GM21526 (cell line): ENCODE measurements around the gene MYO3B.

ENCODE experiments used
- ATAC-seq: cut with Tn5 transposase; IDR thresholded peaks from one replicate; pipeline ENCODE4 v1.9.1; 2021; ENCODE audit warnings: moderate library complexity; ENCODE audit not compliant: unreplicated experiment, low FRiP score

MYO3B gene

DNA sequence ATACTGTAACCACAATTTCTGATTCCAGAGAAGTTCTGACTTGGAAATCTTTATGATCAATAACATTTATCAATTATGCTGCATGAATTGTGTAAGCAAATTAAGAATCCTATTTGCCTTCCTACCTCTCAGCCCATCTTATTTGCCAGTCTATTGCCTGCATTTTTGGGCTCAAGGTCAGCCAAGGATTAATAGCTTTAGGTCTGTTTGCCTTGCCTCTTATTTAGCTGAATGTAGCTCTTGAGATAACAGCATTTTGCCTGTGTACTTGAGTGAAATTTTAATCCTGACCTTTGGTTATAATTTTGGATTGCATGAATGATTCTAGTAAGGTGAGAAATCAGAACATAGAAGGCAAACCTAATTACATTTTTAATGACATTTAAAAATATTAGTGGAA, 51.2 kb downstream of the MYO3B start:
- no peak for ATAC-seq

DNA sequence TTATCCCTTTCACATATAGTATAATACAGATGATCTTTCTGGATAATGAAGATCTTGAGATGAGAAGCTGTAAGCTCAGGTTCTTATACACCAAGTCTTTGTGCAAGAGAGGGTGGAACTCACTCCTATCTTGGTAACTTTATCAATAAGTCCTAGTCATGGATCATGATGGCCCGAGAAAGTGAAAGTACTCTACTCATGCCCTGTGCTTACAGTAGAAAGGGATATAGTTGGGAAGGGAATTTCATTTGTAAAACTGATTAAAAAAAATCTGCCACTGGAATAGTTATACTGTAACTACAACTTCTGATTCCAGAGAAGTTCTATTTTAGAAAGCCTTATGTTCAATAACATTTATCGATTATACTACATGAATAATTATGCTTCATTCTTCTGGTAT, 51.8 kb downstream of the MYO3B start:
- no peak for ATAC-seq

DNA sequence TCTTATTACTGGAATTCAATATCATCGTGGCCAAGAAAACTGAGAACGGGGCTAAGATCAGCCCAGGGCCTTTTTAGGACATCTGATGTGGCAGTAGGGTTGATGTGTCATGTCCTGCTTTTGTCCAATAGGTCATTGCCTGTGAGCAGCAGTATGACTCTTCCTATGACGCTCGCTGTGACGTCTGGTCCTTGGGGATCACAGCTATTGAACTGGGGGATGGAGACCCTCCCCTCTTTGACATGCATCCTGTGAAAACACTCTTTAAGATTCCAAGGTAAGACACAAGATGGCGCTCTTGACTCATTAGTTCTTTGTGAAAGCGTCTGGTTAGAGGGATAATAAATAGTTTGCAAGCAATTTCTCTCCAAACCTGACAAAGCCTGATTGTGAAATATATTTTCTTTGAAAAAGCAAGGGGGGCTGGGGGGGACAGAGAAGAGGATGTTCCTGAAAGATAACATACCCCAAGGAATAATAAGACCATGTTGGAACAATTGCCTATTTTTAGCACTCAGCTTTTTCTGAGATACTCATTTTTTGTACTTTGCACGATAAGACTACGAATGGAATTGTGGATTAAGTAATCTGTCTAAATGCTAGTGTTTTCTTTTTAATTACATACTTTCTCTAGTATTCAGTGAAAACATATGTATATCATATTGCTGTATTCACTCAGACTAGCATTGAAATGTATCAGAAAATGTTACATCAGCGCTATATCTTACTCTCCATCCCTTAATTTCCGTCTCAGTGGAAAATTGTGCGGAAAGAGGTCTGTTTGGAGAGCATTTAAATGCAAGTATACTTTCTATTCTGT, 58.1 kb downstream of the MYO3B start:
- no peak for ATAC-seq

DNA sequence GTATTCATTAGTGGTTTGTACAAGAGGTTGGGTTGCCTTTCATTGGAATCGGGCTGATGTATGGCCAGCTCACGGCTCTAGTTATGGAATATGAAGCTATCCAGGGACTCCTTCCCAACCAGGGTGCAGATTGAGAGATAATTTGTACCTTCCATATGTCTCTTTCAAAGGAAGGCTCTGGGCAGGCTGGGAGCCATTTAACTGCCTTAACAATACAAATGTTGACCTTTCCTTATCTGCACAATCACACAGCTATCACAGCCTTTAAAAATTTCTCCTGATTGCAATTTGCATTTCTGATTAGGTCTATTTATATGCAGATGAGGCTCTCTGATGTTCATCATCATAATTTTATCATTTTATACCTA, 58.7 kb downstream of the MYO3B start:
- ATAC-seq, result no peak

DNA sequence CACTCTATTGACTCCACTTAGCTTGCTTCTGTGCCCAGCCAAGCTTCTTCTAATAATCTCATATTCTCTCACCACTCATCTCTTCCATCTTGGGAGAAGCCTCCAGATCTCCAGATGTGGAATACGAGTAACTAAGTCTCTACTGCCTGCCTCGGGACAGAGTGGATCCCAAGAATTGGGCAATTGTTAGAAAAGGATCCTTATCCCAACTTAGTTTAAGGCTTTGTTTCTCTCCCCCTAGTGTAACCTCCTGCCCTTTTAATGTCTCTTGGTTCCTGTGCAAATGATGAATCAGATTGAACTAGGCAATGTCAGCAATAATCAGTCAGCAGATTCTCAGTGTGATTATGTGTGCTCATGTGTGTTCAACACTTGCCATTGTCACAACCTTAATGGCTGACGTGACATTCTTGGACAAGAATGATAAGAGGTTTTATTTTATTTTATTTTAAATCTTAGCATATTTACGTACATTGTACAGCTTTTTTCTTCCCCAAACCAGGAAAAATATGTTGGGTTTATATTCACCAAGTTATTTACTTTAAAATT, 59.7 kb downstream of the MYO3B start:
- no peak for ATAC-seq

DNA sequence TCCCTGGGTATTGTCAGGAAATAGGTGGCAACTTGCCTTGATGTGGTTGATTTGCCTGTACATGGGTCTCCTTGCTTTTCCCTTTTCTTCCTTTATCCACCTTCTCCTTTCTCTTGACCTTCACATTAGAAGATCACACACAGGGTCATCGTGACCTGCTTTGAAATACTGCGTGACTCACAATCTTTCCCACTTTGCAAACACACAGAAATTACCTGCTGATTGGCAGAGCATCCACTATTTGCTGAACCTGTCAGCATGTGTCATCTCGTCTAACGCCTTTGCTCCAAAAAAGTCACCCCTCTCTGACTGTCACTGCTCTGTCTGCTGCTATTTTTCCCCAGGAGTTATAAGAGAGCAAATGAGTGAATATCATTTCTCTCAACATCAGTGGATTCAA, 60.8 kb downstream of the MYO3B start:
- no peak for ATAC-seq

DNA sequence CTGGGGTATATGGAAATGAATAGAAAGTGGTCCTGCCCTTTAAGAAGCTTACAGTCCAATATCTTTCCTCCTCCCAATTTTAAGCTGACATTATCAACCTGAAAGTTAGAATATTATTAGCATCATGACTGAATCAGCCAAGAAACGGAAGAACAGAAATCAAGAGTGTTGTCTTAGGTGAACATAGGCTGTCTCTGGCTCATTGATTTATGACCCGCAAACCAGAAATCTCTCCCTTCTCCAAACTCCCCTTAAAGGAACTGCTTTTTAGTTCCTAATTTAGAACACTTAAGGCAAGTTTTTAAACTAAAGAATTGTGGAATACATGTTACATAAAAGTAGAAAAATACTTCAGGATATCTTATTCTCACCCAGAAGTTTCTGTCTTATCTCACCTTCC, 62.7 kb downstream of the MYO3B start:
- ATAC-seq, result no peak

DNA sequence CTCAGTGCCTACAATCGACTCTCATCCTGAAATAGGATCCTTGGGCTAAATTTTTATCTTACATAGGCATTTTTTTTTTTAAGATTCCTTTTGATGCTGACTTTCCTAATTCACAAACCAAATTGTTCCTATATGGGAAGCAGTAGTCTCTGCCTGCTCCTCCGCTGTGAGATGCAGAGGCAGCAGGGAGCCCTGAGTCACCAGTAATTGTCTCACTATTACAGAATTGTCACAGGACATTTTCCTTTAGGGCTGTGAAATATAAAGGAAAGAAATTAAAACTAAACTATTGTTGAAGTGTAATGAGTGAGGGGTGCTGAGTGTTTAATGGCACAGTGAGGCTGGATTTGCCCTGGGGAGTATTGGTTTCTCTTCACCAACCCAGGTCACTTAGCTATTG, 63.8 kb downstream of the MYO3B start:
- no peak for ATAC-seq

DNA sequence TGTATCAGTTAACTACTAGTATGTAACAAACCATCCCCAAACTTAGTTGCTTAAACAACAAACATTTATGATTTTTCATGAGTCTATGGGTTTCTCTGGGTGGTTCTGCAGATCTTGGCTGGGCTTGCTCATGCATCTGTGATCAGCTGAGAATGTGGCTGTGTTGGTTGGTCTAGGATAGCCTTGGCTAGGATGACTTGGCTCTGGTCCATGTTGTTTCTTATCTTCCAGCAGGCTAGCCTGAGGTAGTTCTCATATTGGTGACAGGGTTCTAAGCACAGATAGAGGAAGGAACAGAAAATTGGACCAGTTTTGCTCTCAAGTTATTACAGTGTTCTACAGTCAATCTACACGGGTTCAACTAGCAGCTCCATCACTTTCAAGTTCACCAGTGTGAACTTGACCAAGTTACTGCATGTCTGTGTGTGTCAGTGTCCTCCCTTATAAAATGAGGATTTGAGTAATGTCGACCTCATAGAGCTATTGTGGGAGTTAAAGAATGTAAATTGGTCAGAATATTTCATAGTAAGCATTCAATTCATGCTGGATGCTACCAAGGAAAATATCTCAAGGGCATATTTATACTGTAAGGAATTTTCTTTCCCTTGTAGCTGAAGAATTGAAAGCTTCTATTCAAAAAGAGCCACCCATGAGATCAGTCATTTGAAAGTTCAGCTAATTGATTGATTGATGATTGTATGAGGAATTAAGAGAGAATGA, 65.3 kb downstream of the MYO3B start:
- ATAC-seq, result no peak

DNA sequence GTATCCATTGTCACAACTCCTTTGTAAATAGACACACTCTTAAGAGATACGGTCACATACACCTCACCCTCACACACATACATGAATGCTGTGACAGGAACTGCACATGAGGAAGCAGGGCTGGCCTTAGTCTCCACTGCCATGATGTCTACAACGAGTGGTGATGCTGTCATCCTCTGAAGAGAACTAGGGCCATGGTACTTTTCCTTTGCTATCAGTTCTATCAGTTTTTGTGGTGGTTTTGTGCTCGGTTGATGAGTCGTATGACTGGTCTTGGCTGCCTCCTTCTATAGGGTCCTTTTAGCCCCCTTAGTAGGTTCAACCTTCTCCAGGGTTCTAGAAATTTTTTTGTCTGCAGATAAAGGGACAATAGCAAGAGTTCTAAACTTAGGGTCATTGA, 66.0 kb downstream of the MYO3B start:
- no peak for ATAC-seq

DNA sequence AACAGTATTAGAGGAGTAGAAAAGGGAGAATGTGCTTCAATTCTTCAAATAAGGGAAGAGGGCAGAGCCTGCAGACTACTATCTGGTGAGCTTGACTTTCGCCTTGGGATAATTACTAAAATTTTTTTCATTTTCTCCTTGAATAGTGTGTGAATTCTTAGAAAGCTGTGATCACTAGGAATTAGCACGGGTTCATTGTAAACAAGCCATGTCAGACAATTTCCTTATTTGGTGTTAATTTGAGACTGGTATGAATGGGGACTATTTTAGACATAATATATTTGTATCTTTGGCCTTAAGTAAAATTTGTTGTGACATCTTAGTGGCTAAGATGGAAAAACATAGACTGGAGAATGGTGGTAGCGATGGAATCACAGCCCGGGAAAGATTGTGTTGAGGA, 66.6 kb downstream of the MYO3B start:
- ATAC-seq, result no peak

DNA sequence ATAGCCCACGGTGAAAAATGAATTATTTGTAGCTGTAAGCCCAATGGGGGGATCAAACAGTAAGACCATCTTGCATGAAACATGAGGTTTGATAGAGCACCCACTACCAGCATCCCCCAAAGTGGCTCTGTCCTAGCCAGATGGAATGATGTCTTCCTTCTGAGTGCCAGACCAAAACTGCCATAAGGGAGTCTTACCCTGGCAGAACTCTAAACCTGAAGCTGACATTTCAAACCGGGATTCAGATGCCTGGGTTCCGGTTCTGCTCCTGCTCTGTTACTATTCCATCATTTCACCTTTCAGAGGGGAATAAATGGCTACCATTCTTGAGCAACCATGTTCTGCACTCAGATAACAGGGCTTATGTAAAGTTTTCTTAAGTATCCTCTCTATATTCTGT, 67.4 kb downstream of the MYO3B start:
- no peak for ATAC-seq

DNA sequence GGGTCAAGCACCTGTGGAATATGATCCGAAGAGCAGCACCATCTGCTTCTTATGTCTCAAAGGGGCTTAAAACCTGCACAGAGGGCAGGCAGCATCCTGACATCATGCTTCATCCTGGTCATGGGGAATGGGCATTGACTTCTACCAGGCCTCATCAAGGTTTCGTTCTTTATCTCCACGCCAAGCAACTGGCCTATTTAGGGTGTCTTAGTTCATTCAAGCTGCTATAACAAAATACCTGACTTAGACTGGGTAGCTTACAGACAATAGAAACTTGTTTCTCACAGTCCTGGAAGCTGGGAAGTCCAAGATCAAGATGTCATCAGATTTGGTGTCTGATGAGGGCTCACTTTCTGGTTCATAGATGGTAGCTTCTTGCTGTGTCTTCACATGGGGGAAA, 69.4 kb downstream of the MYO3B start:
- no peak for ATAC-seq

DNA sequence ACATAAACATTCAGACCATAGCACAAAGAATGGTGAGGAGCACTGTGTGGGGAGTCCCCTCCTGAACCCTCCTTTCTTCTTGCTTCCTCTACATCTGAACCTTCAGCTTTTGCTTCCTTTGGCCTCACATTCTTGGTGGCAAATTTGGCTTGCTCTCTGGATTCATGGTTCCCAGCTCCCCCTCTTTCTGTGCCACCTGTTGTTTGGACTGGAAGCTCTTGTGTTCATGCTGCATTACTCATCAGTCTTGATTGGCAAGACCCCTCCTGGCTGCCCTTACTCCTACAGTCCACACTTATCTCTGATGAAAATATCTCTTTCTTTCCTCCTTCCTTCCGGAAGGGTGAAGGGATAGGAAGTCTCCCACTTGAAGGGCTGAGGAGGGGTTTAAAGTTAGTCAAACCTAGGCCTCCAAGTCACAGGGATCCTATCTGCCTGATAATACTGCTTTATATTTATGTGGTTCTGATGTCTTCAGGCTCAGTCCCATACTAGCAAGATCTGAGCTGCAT, 70.0 kb downstream of the MYO3B start:
- ATAC-seq, result no peak

DNA sequence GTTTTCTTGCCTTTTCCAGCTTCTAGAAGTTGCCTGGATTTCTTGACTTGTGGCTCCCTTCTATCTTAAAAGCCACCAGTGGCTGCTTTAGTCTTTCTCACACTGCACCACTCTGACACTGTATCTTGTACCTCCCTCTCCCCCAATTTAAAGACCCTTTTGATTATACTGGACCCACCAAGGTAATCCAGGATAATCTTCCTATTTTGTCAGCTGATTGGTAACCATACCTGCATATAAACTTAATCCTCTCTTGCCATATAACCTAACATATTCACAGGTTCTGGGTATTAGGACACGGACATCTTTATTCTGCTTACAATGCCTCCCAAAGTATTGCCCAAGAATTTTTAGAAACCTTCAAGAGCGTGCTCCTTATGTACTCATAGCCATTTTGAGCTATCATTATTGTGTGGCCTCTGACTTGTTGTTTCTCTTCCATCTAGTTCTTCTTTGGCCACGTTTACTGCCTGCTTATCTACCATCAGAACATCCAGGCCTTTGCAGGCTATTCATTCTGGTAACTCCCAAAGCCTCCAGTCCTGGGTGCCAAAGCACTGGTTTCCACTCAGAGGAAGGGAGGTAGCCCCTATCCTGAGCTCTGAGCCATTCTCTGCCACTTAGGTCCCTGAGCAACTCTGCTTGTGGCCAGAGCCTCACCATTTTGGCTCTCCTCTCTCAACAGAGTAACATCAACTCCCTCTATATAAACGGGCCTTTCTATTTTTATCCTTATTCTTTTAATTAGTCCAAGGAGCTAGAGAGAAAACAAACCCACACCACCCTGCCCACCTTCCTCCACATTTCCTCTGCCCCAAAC, 70.8 kb downstream of the MYO3B start:
- ATAC-seq, result no peak

DNA sequence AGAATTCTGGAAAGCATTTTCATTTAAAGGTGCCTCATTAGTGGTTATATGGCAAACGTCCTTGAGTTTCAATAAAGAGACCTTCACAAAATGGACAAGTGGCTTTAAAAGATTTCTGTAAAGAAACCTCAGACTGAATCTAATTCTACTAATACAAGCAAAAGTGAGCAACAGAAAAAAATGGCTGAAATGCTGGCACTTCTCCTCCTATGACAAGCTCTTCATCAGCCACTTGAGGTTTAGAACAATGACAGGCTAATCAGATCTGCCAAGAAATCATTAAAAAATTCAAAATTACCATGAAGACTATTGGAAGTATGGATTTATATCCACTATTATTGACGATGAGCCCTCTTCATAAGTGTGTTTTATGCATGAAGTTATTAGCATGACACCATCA, 71.8 kb downstream of the MYO3B start:
- no peak for ATAC-seq

DNA sequence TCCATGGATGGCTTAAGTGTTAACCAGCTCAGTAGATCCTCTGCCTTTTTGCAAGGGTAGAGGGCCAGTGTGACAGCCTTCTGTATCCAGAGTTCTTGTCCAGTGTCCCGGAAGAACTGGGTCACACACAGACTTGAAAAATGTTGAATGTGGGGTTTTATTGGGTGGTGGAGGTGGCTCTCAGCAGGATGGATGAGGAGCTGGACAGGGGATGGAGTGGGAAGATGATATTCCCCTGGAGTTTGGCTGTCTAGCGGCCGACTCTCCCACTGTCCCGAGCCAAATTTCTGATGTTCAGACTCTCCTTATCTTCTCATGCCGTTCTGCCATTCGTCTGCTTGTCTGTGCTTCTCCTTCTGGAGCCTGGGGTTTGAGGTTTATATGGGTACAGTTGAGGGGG, 72.6 kb downstream of the MYO3B start:
- no peak for ATAC-seq

DNA sequence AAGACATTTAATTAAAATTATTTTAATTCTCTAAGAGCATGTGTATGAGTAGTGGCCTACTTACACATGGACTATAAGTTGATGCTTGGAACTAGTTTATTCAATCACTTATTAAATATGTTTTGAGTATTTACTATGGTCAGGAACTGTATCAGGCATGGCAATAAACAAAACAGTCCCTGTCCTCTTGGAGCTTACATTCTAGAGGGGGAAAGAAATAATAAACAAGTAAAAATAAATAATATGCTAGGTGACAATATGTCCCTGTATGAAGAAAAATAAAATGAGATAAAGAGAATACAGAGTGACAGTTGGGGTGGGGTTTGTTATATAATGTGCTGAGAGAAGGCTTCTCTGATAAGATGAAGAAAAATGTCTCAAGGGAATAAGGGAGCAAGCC, 74.5 kb downstream of the MYO3B start:
- ATAC-seq, result no peak

DNA sequence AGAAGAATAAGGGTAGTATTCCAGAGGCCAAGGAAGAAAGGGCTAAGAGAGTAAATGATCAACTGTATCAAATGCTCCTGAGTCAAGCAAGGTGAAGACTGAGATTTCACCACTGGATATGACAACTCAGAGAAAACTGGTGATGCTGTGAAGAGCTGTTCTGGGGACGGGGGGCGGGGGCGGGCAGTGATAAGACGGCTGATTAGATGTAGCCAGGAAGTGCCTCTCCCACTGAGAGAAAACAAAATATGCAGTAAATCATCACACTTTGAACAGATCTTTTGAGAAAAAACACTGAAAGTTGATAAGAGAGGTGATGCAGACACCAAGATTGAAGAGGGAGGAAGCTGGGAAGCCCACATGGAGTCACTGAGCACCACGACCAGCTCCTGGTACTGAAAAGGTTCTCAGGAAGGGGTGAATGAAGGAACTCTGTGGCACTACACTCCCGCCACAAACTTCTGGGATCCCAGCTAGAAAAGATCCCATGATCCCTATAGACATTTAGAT, 75.8 kb downstream of the MYO3B start:
- no peak for ATAC-seq

DNA sequence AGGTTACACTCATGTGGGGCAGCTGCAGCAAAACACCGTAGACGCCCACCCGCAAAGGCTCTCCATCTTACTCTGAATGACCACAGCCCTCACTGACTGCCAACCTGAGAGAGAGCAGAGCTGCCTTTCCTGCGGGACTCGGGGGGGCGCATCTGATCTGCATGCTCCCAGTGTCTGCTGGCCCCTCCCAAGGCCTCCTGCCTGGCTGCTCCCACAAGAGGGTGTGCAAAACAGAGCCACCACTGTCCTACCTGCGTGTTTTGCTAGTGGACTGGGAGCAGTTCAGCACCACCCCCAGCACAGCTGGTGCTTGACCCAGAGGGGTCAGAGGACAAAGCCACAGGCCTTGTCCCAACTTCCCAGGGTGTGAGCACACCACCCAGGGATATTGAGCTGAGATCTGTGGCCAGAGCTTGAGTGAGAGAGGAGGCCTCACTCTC, 76.4 kb downstream of the MYO3B start:
- no peak for ATAC-seq

DNA sequence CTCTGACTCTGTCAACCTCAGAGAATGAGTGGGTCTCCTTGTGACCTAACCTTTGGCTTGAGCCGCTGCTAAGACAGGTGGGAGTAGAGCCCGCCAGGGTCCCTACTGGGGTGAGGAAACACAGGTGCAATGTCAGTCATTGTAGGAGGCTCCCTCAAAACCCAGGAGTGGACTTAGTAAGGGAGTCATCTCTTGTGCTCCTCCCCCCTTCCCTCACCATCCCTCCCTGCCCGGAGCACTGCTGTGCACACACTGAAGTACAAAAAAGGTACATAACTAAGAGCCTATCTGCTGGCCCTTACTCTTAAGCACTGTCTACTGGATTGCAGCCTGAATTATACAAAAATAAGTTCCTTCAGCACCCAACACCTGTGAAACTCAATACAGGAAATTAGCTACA, 77.2 kb downstream of the MYO3B start:
- ATAC-seq, result no peak
